ENCODE measurements around the gene GOLGA5.
A peak's percentile ranks its signal among the peaks of the same experiment; 100 is the strongest.
"Not testable (repeated sequence)": the region's sequence is repeated elsewhere in the genome, so short reads cannot be mapped to it uniquely, and the experiment has no call there.

GOLGA5 gene

GRCh38 chr14:92793709-92794546, at the start of gene GOLGA5:
TSS of gene GOLGA5 (plus strand) at chr14:92794305. CDS start at chr14:92797438, 3,133 bp downstream.
- Mint-ChIP-seq H3K27me3 (no peaks in the 10 kb centered on the region), H3K27ac (peak within 1 kb of the TSS; percentile 97 to 99), H3K9me3 (peaks cover 26 to 37% of the 10 kb centered on the region in 2 donors), H3K4me1 (peaks cover 45% of the 10 kb centered on the region), H3K4me3 (peak within 1 kb of the TSS; percentile 95 to 97)
- DNase-seq: peak; percentile 100
- peak; percentile 97 for ATAC-seq

- no peak for DNase-seq
- Mint-ChIP-seq H3K4me1 (peaks cover 52% of the 10 kb centered on the region), H3K4me3 (peak overlapping the region; percentile 80 to 84), H3K27me3 (peaks cover 44% of the 10 kb centered on the region), H3K9me3 (no peaks in the 10 kb centered on the region), H3K27ac (no peak overlapping the region)
- peak; percentile 41 for ATAC-seq
Observed at GRCh38 chr14:92747701-92748258, 46.3 kb upstream of the GOLGA5 start.

- H3K4me3 Mint-ChIP-seq: peak within 1 kb of the TSS; percentile 80 to 84
- ATAC-seq: peak; percentile 94
- peaks cover 44% of the 10 kb centered on the region for H3K27me3 Mint-ChIP-seq
- H3K9me3 Mint-ChIP-seq: no peaks in the 10 kb centered on the region
- peaks cover 52% of the 10 kb centered on the region for H3K4me1 Mint-ChIP-seq
- H3K27ac Mint-ChIP-seq: peak within 1 kb of the TSS in 1 of 2 donors; percentile 19
- DNase-seq: peak; percentile 72
Observed at GRCh38 chr14:92748259-92749016, 45.7 kb upstream of the GOLGA5 start, which contains the start of gene LGMN. TSS of gene LGMN (minus strand) at chr14:92748627. CDS start at chr14:92732786, 15,841 bp downstream.

- Mint-ChIP-seq H3K4me1 (peaks cover 57% of the 10 kb centered on the region), H3K4me3 (peak overlapping the region; percentile 79 to 82), H3K27me3 (peaks cover 44% of the 10 kb centered on the region), H3K27ac (peak overlapping the region in 1 of 2 donors; percentile 81)
- peak in 1 of 2 donors; percentile 39 for DNase-seq
- not testable (repeated sequence) for ATAC-seq, H3K9me3 Mint-ChIP-seq
Observed at GRCh38 chr14:92750222-92750728, 43.8 kb upstream of the GOLGA5 start.

GRCh38 chr14:92750994-92751400, 43.1 kb upstream of the GOLGA5 start:
- ATAC-seq (no peak), DNase-seq (no peak)
- Mint-ChIP-seq H3K9me3 (no peaks in the 10 kb centered on the region), H3K27me3 (peaks cover 38% of the 10 kb centered on the region), H3K27ac (no peak overlapping the region), H3K4me3 (peak overlapping the region; percentile 79 to 82), H3K4me1 (peaks cover 57% of the 10 kb centered on the region)

- Mint-ChIP-seq H3K9me3 (no peaks in the 10 kb centered on the region), H3K4me1 (peaks cover 57% of the 10 kb centered on the region), H3K27ac (no peak overlapping the region), H3K27me3 (peaks cover 30% of the 10 kb centered on the region), H3K4me3 (no peak overlapping the region)
- ATAC-seq (no peak), DNase-seq (no peak)
Observed at GRCh38 chr14:92751819-92752218, 42.3 kb upstream of the GOLGA5 start.

- Mint-ChIP-seq H3K27me3 (peaks cover 15% of the 10 kb centered on the region), H3K4me1 (peaks cover 42% of the 10 kb centered on the region), H3K9me3 (peaks cover 0 to 2% of the 10 kb centered on the region in 2 donors), H3K27ac (no peak overlapping the region), H3K4me3 (no peak overlapping the region)
- DNase-seq (no peak), ATAC-seq (no peak)
Observed at GRCh38 chr14:92753250-92753649, 40.9 kb upstream of the GOLGA5 start.

GRCh38 chr14:92754966-92755365, 39.1 kb upstream of the GOLGA5 start:
- no peak for ATAC-seq
- Mint-ChIP-seq H3K4me3 (no peak overlapping the region), H3K9me3 (peaks cover 6 to 9% of the 10 kb centered on the region in 2 donors), H3K27me3 (no peaks in the 10 kb centered on the region), H3K4me1 (peaks cover 40% of the 10 kb centered on the region), H3K27ac (no peak overlapping the region)
- DNase-seq: no peak

- H3K4me1 Mint-ChIP-seq: peaks cover 40% of the 10 kb centered on the region
- no peak overlapping the region for H3K4me3 Mint-ChIP-seq
- no peaks in the 10 kb centered on the region for H3K27me3 Mint-ChIP-seq
- no peak for DNase-seq
- H3K27ac Mint-ChIP-seq: no peak overlapping the region
- H3K9me3 Mint-ChIP-seq: peaks cover 6 to 9% of the 10 kb centered on the region in 2 donors
- peak; percentile 50 for ATAC-seq
Observed at GRCh38 chr14:92755495-92755894, 38.6 kb upstream of the GOLGA5 start.

GRCh38 chr14:92756446-92756845, 37.7 kb upstream of the GOLGA5 start:
- no peak overlapping the region for H3K4me3 Mint-ChIP-seq
- H3K4me1 Mint-ChIP-seq: peaks cover 41% of the 10 kb centered on the region
- DNase-seq: no peak
- ATAC-seq: no peak
- H3K27ac Mint-ChIP-seq: no peak overlapping the region
- peaks cover 6% of the 10 kb centered on the region for H3K27me3 Mint-ChIP-seq
- peaks cover 6 to 9% of the 10 kb centered on the region in 2 donors for H3K9me3 Mint-ChIP-seq

GRCh38 chr14:92759300-92759678, 34.8 kb upstream of the GOLGA5 start:
- ATAC-seq: no peak
- Mint-ChIP-seq H3K4me1 (peaks cover 31% of the 10 kb centered on the region), H3K4me3 (no peak overlapping the region), H3K27ac (no peak overlapping the region), H3K27me3 (peaks cover 18% of the 10 kb centered on the region), H3K9me3 (peaks cover 6 to 9% of the 10 kb centered on the region in 2 donors)
- DNase-seq: no peak

- ATAC-seq: peak; percentile 65
- peak; percentile 41 to 43 for DNase-seq
- Mint-ChIP-seq H3K9me3 (peaks cover 6 to 9% of the 10 kb centered on the region in 2 donors), H3K27ac (no peak overlapping the region), H3K27me3 (peaks cover 18% of the 10 kb centered on the region), H3K4me3 (peak overlapping the region in 1 of 2 donors; percentile 6), H3K4me1 (peaks cover 30% of the 10 kb centered on the region)
Observed at GRCh38 chr14:92759679-92760523, 34.2 kb upstream of the GOLGA5 start.

- peaks cover 26% of the 10 kb centered on the region for H3K4me1 Mint-ChIP-seq
- H3K4me3 Mint-ChIP-seq: peak overlapping the region in 1 of 2 donors; percentile 6
- DNase-seq (no peak), ATAC-seq (no peak)
- no peak overlapping the region for H3K27ac Mint-ChIP-seq
- peaks cover 6 to 9% of the 10 kb centered on the region in 2 donors for H3K9me3 Mint-ChIP-seq
- peaks cover 18% of the 10 kb centered on the region for H3K27me3 Mint-ChIP-seq
Observed at GRCh38 chr14:92760524-92760805, 33.6 kb upstream of the GOLGA5 start.

GRCh38 chr14:92763666-92764631, 30.2 kb upstream of the GOLGA5 start:
- H3K9me3 Mint-ChIP-seq, H3K27ac Mint-ChIP-seq, DNase-seq, H3K4me3 Mint-ChIP-seq, ATAC-seq: not testable (repeated sequence)
- Mint-ChIP-seq H3K4me1 (peaks cover 34% of the 10 kb centered on the region), H3K27me3 (peaks cover 29% of the 10 kb centered on the region)
